Pericardium fibroblast (primary cell): ENCODE measurements around the gene MACROH2A1. TPM values are rescaled to one million over a fixed set of nuclear protein-coding genes. Genes with fewer than 3 reads are reported as not detected.

Experiments used
- total RNA-seq: library from RNA; depleted of rRNA; stranded (reverse); fragments of >200 nt; gene quantifications from 2 replicates; pipeline ENCODE4 v1.2.3, GENCODE V29; 2015

The MACROH2A1 gene
- 96.3 and 127 TPM in 2 replicates for total RNA-seq

GRCh38 chr5:135398855-135399793 lies at the start of gene MACROH2A1:
Gene MACROH2A1 (minus strand): TSS chr5:135399231. CDS start chr5:135389093, 10,138 bp downstream.

GRCh38 chr5:135447298-135447929 lies 48.4 kb upstream of the MACROH2A1 start, which contains the start of gene DCANP1:
Gene DCANP1 (minus strand): TSS chr5:135447348. CDS start chr5:135447108, 240 bp downstream.

Other genes starting within 250 kb of the MACROH2A1 start
- gene DCANP1, start 48.1 kb upstream of the MACROH2A1 start, total RNA-seq: not detected in 2 replicates
- not detected in 2 replicates for gene TIFAB, start 53.1 kb upstream of the MACROH2A1 start, total RNA-seq
- not detected in 2 replicates for gene NEUROG1, start 136.7 kb upstream of the MACROH2A1 start, total RNA-seq
- 0.58 TPM in 1 of 2 replicates, not detected in the other for gene CXCL14, start 179.8 kb upstream of the MACROH2A1 start, total RNA-seq